GM23248 (cell line): ENCODE data around the gene ADAMTSL1.

ENCODE experiments used
- EZH2 ChIP-seq: fragments of 200-600 bp; sonication (generic); IDR thresholded peaks from 2 replicates; pipeline ENCODE4 v1.6.1; 2018; ENCODE audit warnings: antibody characterized with exemption, mild to moderate bottlenecking; ENCODE audit not compliant: insufficient read depth, poor library complexity, severe bottlenecking
- EZH2phosphoT487 ChIP-seq: fragments of 200-600 bp; sonication (generic); IDR thresholded peaks from 2 replicates; pipeline ENCODE4 v1.6.1; 2018; ENCODE audit warnings: antibody characterized with exemption, moderate library complexity, mild to moderate bottlenecking, low read depth; ENCODE audit not compliant: insufficient read depth

- TF ChIP-seq EZH2 (no peak), EZH2phosphoT487 (no peak)
These were observed 12.5 kb upstream of the ADAMTSL1 start for GRCh38 chr9:18461496-18461895.
